ENCODE data around the gene MBTPS1. TPM values are rescaled to one million over a fixed set of nuclear protein-coding genes. Genes with fewer than 3 reads are reported as not detected.
A peak's percentile ranks its signal among the peaks of the same experiment; 100 is the strongest.

The MBTPS1 gene
- total and polyA plus RNA-seq, 11 donors: 37.2 to 91.4 (median 67.7) TPM

GRCh38 chr16:84042879-84043485 lies 73.8 kb downstream of the MBTPS1 start:
- Histone ChIP-seq H3K4me3 (no peak overlapping the region), H3K27me3 (peaks cover 0 to 12% (median 0%) of the 10 kb centered on the region in 9 donors), H3K9me3 (no peaks in the 10 kb centered on the region), H3K36me3 (peaks cover 0 to 3% (median 0%) of the 10 kb centered on the region in 9 donors), H3K27ac (no peak overlapping the region), H3K4me1 (peaks cover 0 to 15% (median 4%) of the 10 kb centered on the region in 12 donors)
- TF ChIP-seq CTCF (IDR thresholded peaks at IDR 0.05): no peak
- no peak for TF ChIP-seq POLR2A (IDR thresholded peaks at IDR 0.05)
- peak in 1 of 5 donors; percentile 37 for DNase-seq
- 39 to 48% (median 42%) methylated on average over 17 to 22 of the region's 22 CpGs for WGBS, 4 donors
- peak in 2 of 4 donors; percentile 12 to 33 for ATAC-seq
- intact Hi-C loops (cut with DNase I): no loop called here

GRCh38 chr16:84042308-84042878 lies 74.3 kb downstream of the MBTPS1 start, which contains the start of gene SLC38A8:
Gene SLC38A8, minus strand, starts transcription at chr16:84042795. Its CDS starts 638 bp downstream, at chr16:84042157.
- Histone ChIP-seq H3K4me1 (peaks cover 0 to 15% (median 4%) of the 10 kb centered on the region in 12 donors), H3K27ac (no peak within 1 kb of the TSS), H3K27me3 (peaks cover 0 to 12% (median 0%) of the 10 kb centered on the region in 9 donors), H3K9me3 (no peaks in the 10 kb centered on the region), H3K36me3 (no peaks in the 10 kb centered on the region), H3K4me3 (no peak within 1 kb of the TSS)
- intact Hi-C loops (cut with DNase I): no loop called here
- TF ChIP-seq CTCF (IDR thresholded peaks at IDR 0.05) (no peak), POLR2A (IDR thresholded peaks at IDR 0.05) (no peak)
- ATAC-seq (no peak), DNase-seq (peak in 2 of 5 donors; percentile 5 to 11)
- 69 to 82% (median 74%) methylated on average over 6 to 9 of the region's 9 CpGs for WGBS, 4 donors

- ATAC-seq: no peak
- Histone ChIP-seq H3K9me3 (no peaks in the 10 kb centered on the region), H3K27me3 (peaks cover 0 to 12% (median 0%) of the 10 kb centered on the region in 9 donors), H3K36me3 (no peaks in the 10 kb centered on the region), H3K4me3 (no peak overlapping the region), H3K4me1 (peaks cover 0 to 15% (median 4%) of the 10 kb centered on the region in 12 donors), H3K27ac (no peak overlapping the region)
- no peak for TF ChIP-seq POLR2A (IDR thresholded peaks at IDR 0.05)
- TF ChIP-seq CTCF (IDR thresholded peaks at IDR 0.05): no peak
- intact Hi-C loops (cut with DNase I): no loop called here
- DNase-seq: peak in 2 of 5 donors; percentile 15 to 58
- 80 to 93% (median 84%) methylated on average over 12 to 17 of the region's 17 CpGs for WGBS, 4 donors
Measured at GRCh38 chr16:84041881-84042280, 74.9 kb downstream of the MBTPS1 start.

All from heart left ventricle (tissue), 16 donors.